ENCODE data around the gene KIF16B. TPM values are rescaled to one million over a fixed set of nuclear protein-coding genes. Genes with fewer than 3 reads are reported as not detected.

Gene KIF16B
- total RNA-seq, 1 donor from 2014 or later = 27.0 TPM

DNA sequence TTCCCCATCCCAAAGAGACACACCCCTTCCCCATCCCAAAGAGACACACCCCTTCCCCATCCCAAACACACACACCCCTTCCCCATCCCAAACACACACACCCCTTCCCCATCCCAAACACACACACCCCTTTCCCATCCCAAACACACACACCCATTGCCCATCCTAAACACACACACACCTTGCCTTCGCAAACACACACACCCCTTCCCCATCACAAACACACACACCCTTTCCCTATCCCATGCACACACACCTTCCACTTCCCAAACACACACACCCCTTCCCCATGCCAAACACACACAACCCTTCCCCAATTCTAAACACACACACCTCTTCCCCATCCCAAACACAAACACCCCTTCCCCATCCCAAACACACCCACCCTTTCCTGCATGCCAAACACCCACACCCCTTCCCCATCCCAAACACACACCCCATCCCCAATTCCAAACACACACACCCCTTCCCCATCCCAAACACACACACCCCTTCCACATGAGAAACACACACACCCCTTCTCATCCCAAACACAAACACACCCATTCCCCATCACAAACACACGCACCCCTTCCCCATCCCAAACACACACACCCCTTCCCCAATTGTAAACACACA, 315.3 kb downstream of the KIF16B start:
- H3K4me3 Mint-ChIP-seq (ENCODE audit: unreplicated experiment) = no peak overlapping the region
- peaks cover 4% of the 10 kb centered on the region for H3K9me3 Mint-ChIP-seq (ENCODE audit: unreplicated experiment)
- no peak for DNase-seq
- no peak overlapping the region for H3K27ac Mint-ChIP-seq (ENCODE audit: unreplicated experiment)
- H3K27me3 Mint-ChIP-seq (ENCODE audit: unreplicated experiment) = no peaks in the 10 kb centered on the region
- no peaks in the 10 kb centered on the region for H3K4me1 Mint-ChIP-seq (ENCODE audit: low read depth, unreplicated experiment)
- TF ChIP-seq, protein P1, sequence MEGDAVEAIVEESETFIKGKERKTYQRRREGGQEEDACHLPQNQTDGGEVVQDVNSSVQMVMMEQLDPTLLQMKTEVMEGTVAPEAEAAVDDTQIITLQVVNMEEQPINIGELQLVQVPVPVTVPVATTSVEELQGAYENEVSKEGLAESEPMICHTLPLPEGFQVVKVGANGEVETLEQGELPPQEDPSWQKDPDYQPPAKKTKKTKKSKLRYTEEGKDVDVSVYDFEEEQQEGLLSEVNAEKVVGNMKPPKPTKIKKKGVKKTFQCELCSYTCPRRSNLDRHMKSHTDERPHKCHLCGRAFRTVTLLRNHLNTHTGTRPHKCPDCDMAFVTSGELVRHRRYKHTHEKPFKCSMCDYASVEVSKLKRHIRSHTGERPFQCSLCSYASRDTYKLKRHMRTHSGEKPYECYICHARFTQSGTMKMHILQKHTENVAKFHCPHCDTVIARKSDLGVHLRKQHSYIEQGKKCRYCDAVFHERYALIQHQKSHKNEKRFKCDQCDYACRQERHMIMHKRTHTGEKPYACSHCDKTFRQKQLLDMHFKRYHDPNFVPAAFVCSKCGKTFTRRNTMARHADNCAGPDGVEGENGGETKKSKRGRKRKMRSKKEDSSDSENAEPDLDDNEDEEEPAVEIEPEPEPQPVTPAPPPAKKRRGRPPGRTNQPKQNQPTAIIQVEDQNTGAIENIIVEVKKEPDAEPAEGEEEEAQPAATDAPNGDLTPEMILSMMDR (IDR thresholded peaks at IDR 0.05; ENCODE audit: partially characterized antibody, unreplicated experiment) = no peak
- no peaks in the 10 kb centered on the region for H3K36me3 Mint-ChIP-seq (ENCODE audit: unreplicated experiment)

DNA sequence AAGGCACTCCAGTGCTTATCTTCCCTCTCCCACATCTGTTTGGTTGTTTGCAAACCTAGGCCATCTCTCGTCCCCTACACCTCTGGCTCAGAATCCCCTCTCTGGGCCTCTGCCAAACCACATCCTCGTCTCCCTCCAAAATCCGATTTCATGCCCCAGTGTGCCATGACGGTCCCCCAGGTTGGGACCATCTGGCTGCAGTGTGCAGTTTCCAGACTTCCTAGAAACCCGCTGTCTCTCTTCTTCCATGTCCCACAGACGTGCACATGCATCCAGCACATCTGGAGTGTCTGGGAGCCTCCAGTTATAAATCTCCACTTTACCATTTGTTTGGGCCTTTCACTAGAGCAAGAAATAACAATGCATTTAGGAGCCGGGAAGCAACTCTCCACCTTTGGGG, 316.2 kb downstream of the KIF16B start:
- Mint-ChIP-seq H3K4me3 (ENCODE audit: unreplicated experiment) (no peak overlapping the region), H3K4me1 (ENCODE audit: low read depth, unreplicated experiment) (no peaks in the 10 kb centered on the region), H3K9me3 (ENCODE audit: unreplicated experiment) (peaks cover 4% of the 10 kb centered on the region), H3K36me3 (ENCODE audit: unreplicated experiment) (no peaks in the 10 kb centered on the region), H3K27me3 (ENCODE audit: unreplicated experiment) (no peaks in the 10 kb centered on the region), H3K27ac (ENCODE audit: unreplicated experiment) (no peak overlapping the region)
- no peak for DNase-seq
- TF ChIP-seq, protein P1 (IDR thresholded peaks at IDR 0.05; ENCODE audit: partially characterized antibody, unreplicated experiment) = no peak

DNA sequence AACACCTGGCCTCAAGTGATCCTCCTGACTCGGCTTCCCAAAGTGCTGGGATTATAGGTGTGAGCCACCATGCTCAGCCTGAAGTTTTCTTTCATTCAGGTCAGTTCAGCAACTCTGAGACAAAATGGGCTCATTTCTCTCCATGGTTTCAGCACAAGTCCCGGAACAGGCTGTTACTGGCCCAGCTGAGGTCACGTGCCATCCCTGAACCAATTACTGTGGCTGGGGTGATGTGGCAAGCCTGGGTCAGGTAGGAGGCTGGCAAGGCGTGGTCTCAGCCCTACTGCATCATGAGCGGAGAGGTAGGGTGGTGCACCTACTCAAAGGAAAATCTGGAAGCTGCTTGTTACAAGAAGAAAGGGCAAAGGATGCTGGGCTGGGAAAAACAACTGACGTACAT, 326.4 kb downstream of the KIF16B start:
- TF ChIP-seq, protein P1 (IDR thresholded peaks at IDR 0.05; ENCODE audit: partially characterized antibody, unreplicated experiment) = no peak
- Mint-ChIP-seq H3K4me3 (ENCODE audit: unreplicated experiment) (no peak overlapping the region), H3K4me1 (ENCODE audit: low read depth, unreplicated experiment) (peaks cover 4% of the 10 kb centered on the region)

DNA sequence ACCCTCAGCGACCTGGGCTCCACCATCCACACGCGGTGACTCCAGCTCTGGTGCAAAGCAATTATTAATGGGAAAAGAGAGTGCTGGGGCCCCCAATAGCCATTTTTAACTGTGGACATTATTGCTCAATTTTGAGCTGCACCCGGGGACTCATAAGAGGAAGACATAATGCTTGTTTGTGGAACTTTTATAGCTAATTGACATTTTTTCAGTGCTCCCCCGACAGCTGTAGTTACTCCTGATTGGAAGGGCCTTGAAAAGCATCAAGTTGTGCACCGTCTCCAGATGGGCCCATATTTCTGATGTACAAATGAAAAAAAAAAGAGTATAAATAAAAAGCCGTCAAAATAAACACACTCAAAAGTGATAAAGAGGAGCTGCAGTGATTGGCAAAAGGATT, 327.0 kb downstream of the KIF16B start:
- Mint-ChIP-seq H3K27me3 (ENCODE audit: unreplicated experiment) (no peaks in the 10 kb centered on the region), H3K9me3 (ENCODE audit: unreplicated experiment) (peaks cover 1% of the 10 kb centered on the region), H3K4me1 (ENCODE audit: low read depth, unreplicated experiment) (peaks cover 4% of the 10 kb centered on the region), H3K27ac (ENCODE audit: unreplicated experiment) (no peak overlapping the region), H3K36me3 (ENCODE audit: unreplicated experiment) (no peaks in the 10 kb centered on the region), H3K4me3 (ENCODE audit: unreplicated experiment) (no peak overlapping the region)
- TF ChIP-seq, protein P1 (IDR thresholded peaks at IDR 0.05; ENCODE audit: partially characterized antibody, unreplicated experiment) = no peak
- no peak for DNase-seq

More for the DNA sequence above, 326.4 kb downstream of the KIF16B start:
- Mint-ChIP-seq H3K36me3 (ENCODE audit: unreplicated experiment) (no peaks in the 10 kb centered on the region), H3K27ac (ENCODE audit: unreplicated experiment) (no peak overlapping the region), H3K27me3 (ENCODE audit: unreplicated experiment) (no peaks in the 10 kb centered on the region), H3K9me3 (ENCODE audit: unreplicated experiment) (peaks cover 1% of the 10 kb centered on the region)
- no peak for DNase-seq

DNA sequence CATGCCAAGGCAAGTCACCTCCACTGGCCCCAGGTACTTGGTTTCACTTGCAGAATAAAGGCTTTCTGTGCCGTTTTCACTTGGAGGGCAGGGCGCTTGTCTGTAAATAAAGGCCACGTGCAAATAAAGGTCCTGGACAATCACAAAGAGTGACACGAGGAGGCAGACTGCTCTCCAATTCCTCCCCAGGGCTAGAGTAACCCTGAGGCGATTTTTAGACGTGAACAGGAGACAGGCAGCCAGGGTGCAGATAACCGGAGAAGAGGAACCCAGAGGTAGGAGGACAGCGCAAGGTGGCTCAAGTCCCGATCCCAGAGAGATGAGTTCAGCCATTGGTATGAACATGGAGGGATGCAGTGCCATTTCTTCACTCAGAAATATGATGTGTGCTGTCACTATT, 327.4 kb downstream of the KIF16B start:
- TF ChIP-seq, protein P1 (IDR thresholded peaks at IDR 0.05; ENCODE audit: partially characterized antibody, unreplicated experiment) = no peak
- H3K4me3 Mint-ChIP-seq (ENCODE audit: unreplicated experiment) = no peak overlapping the region

More for the DNA sequence above, 327.4 kb downstream of the KIF16B start:
- no peak for DNase-seq
- H3K36me3 Mint-ChIP-seq (ENCODE audit: unreplicated experiment) = no peaks in the 10 kb centered on the region
- no peak overlapping the region for H3K27ac Mint-ChIP-seq (ENCODE audit: unreplicated experiment)
- peaks cover 1% of the 10 kb centered on the region for H3K9me3 Mint-ChIP-seq (ENCODE audit: unreplicated experiment)
- H3K27me3 Mint-ChIP-seq (ENCODE audit: unreplicated experiment) = no peaks in the 10 kb centered on the region
- peaks cover 4% of the 10 kb centered on the region for H3K4me1 Mint-ChIP-seq (ENCODE audit: low read depth, unreplicated experiment)
